ENCODE measurements around the gene CSRNP3. TPM values are rescaled to one million over a fixed set of nuclear protein-coding genes. Genes with fewer than 3 reads are reported as not detected.

The CSRNP3 gene
- total and polyA plus RNA-seq, 3 experiments from 2014 or later = not detected

GRCh38 chr2:165500816-165501215, 31.3 kb downstream of the CSRNP3 start:
- CTCF ChIA-PET = no interaction called here
- Mint-ChIP-seq H3K4me3 (no peak overlapping the region), H3K27me3 (peaks cover 0 to 6% of the 10 kb centered on the region in 2 donors), H3K4me1 (no peaks in the 10 kb centered on the region), H3K9me3 (no peaks in the 10 kb centered on the region), H3K27ac (no peak overlapping the region), H3K36me3 (no peaks in the 10 kb centered on the region)
- no peaks in the 10 kb centered on the region for H3K36me3 ChIP-seq (ENCODE audit: insufficient read depth, low read length)
- no peaks in the 10 kb centered on the region for H3K4me1 ChIP-seq (ENCODE audit: insufficient read depth, low read length)
- POLR2A ChIA-PET = no interaction called here
- no peak overlapping the region for H3K27ac ChIP-seq (ENCODE audit: low read depth, low read length)
- H3K9me3 ChIP-seq (ENCODE audit: low read length) = no peaks in the 10 kb centered on the region
- H3K4me3 ChIP-seq (ENCODE audit: low read length) = no peak overlapping the region
- H3K27me3 ChIP-seq (ENCODE audit: insufficient read depth, low read length, poor library complexity, severe bottlenecking) = no peaks in the 10 kb centered on the region
- DNase-seq = no peak

- Histone ChIP-seq H3K36me3 (ENCODE audit: insufficient read depth, low read length) (no peaks in the 10 kb centered on the region), H3K4me1 (ENCODE audit: insufficient read depth, low read length) (no peaks in the 10 kb centered on the region), H3K27ac (ENCODE audit: low read depth, low read length) (no peak overlapping the region), H3K9me3 (ENCODE audit: low read length) (no peaks in the 10 kb centered on the region), H3K27me3 (ENCODE audit: insufficient read depth, low read length, poor library complexity, severe bottlenecking) (no peaks in the 10 kb centered on the region), H3K4me3 (ENCODE audit: low read length) (no peak overlapping the region)
- ChIA-PET CTCF (no interaction called here), POLR2A (no interaction called here)
- DNase-seq = no peak
- H3K9me3 Mint-ChIP-seq = no peaks in the 10 kb centered on the region
- H3K4me1 Mint-ChIP-seq = no peaks in the 10 kb centered on the region
- no peak overlapping the region for H3K4me3 Mint-ChIP-seq
- H3K36me3 Mint-ChIP-seq = no peaks in the 10 kb centered on the region
- no peak overlapping the region for H3K27ac Mint-ChIP-seq
- H3K27me3 Mint-ChIP-seq = peaks cover 0 to 1% of the 10 kb centered on the region in 2 donors
Observed at GRCh38 chr2:165505514-165505913, 36.0 kb downstream of the CSRNP3 start.

GRCh38 chr2:165508927-165509326, 39.4 kb downstream of the CSRNP3 start:
- no peaks in the 10 kb centered on the region for H3K27me3 ChIP-seq (ENCODE audit: insufficient read depth, low read length, poor library complexity, severe bottlenecking)
- no peaks in the 10 kb centered on the region for H3K9me3 ChIP-seq (ENCODE audit: low read length)
- peaks cover 0 to 1% of the 10 kb centered on the region in 2 donors for H3K27me3 Mint-ChIP-seq
- no peak overlapping the region for H3K27ac Mint-ChIP-seq
- H3K36me3 ChIP-seq (ENCODE audit: insufficient read depth, low read length) = no peaks in the 10 kb centered on the region
- H3K36me3 Mint-ChIP-seq = no peaks in the 10 kb centered on the region
- H3K4me1 Mint-ChIP-seq = no peaks in the 10 kb centered on the region
- H3K9me3 Mint-ChIP-seq = no peaks in the 10 kb centered on the region
- no peak overlapping the region for H3K4me3 Mint-ChIP-seq
- CTCF ChIA-PET = no interaction called here
- no peak overlapping the region for H3K4me3 ChIP-seq (ENCODE audit: low read length)
- H3K4me1 ChIP-seq (ENCODE audit: insufficient read depth, low read length) = no peaks in the 10 kb centered on the region
- DNase-seq = no peak
- H3K27ac ChIP-seq (ENCODE audit: low read depth, low read length) = no peak overlapping the region
- POLR2A ChIA-PET = no interaction called here

GRCh38 chr2:165513479-165513878, 44.0 kb downstream of the CSRNP3 start:
- H3K27ac Mint-ChIP-seq = no peak overlapping the region
- Histone ChIP-seq H3K4me3 (ENCODE audit: low read length) (no peak overlapping the region), H3K4me1 (ENCODE audit: insufficient read depth, low read length) (no peaks in the 10 kb centered on the region), H3K36me3 (ENCODE audit: insufficient read depth, low read length) (no peaks in the 10 kb centered on the region), H3K27me3 (ENCODE audit: insufficient read depth, low read length, poor library complexity, severe bottlenecking) (no peaks in the 10 kb centered on the region), H3K27ac (ENCODE audit: low read depth, low read length) (no peak overlapping the region), H3K9me3 (ENCODE audit: low read length) (no peaks in the 10 kb centered on the region)
- ChIA-PET POLR2A (no interaction called here), CTCF (no interaction called here)
- H3K27me3 Mint-ChIP-seq = peaks cover 0 to 3% of the 10 kb centered on the region in 2 donors
- no peaks in the 10 kb centered on the region for H3K9me3 Mint-ChIP-seq
- no peaks in the 10 kb centered on the region for H3K4me1 Mint-ChIP-seq
- no peak for DNase-seq
- no peaks in the 10 kb centered on the region for H3K36me3 Mint-ChIP-seq
- H3K4me3 Mint-ChIP-seq = no peak overlapping the region

GRCh38 chr2:165518611-165519010, 49.1 kb downstream of the CSRNP3 start:
- CTCF ChIA-PET = no interaction called here
- H3K9me3 Mint-ChIP-seq = no peaks in the 10 kb centered on the region

GRCh38 chr2:165522719-165523118, 53.2 kb downstream of the CSRNP3 start:
- Mint-ChIP-seq H3K4me3 (no peak overlapping the region), H3K4me1 (no peaks in the 10 kb centered on the region), H3K27me3 (no peaks in the 10 kb centered on the region), H3K9me3 (no peaks in the 10 kb centered on the region), H3K36me3 (no peaks in the 10 kb centered on the region), H3K27ac (no peak overlapping the region)
- no peak overlapping the region for H3K27ac ChIP-seq (ENCODE audit: low read depth, low read length)
- no peaks in the 10 kb centered on the region for H3K27me3 ChIP-seq (ENCODE audit: insufficient read depth, low read length, poor library complexity, severe bottlenecking)
- CTCF ChIA-PET = no interaction called here
- no peaks in the 10 kb centered on the region for H3K36me3 ChIP-seq (ENCODE audit: insufficient read depth, low read length)
- POLR2A ChIA-PET = no interaction called here
- DNase-seq = no peak
- no peak overlapping the region for H3K4me3 ChIP-seq (ENCODE audit: low read length)
- H3K9me3 ChIP-seq (ENCODE audit: low read length) = no peaks in the 10 kb centered on the region
- H3K4me1 ChIP-seq (ENCODE audit: insufficient read depth, low read length) = no peaks in the 10 kb centered on the region

More at GRCh38 chr2:165518611-165519010, 49.1 kb downstream of the CSRNP3 start:
- H3K27me3 ChIP-seq (ENCODE audit: insufficient read depth, low read length, poor library complexity, severe bottlenecking) = no peaks in the 10 kb centered on the region
- H3K4me1 ChIP-seq (ENCODE audit: insufficient read depth, low read length) = no peaks in the 10 kb centered on the region
- H3K27ac ChIP-seq (ENCODE audit: low read depth, low read length) = no peak overlapping the region
- Mint-ChIP-seq H3K27me3 (peaks cover 0 to 3% of the 10 kb centered on the region in 2 donors), H3K27ac (no peak overlapping the region), H3K36me3 (no peaks in the 10 kb centered on the region), H3K4me1 (no peaks in the 10 kb centered on the region), H3K4me3 (no peak overlapping the region)
- POLR2A ChIA-PET = no interaction called here
- no peak overlapping the region for H3K4me3 ChIP-seq (ENCODE audit: low read length)
- no peak for DNase-seq
- H3K9me3 ChIP-seq (ENCODE audit: low read length) = no peaks in the 10 kb centered on the region
- no peaks in the 10 kb centered on the region for H3K36me3 ChIP-seq (ENCODE audit: insufficient read depth, low read length)

- POLR2A ChIA-PET = no interaction called here
- Mint-ChIP-seq H3K36me3 (no peaks in the 10 kb centered on the region), H3K4me1 (no peaks in the 10 kb centered on the region), H3K27me3 (peaks cover 0 to 5% of the 10 kb centered on the region in 2 donors), H3K4me3 (no peak overlapping the region), H3K27ac (no peak overlapping the region), H3K9me3 (no peaks in the 10 kb centered on the region)
- no peak overlapping the region for H3K4me3 ChIP-seq (ENCODE audit: low read length)
- no peaks in the 10 kb centered on the region for H3K36me3 ChIP-seq (ENCODE audit: insufficient read depth, low read length)
- H3K4me1 ChIP-seq (ENCODE audit: insufficient read depth, low read length) = no peaks in the 10 kb centered on the region
- H3K27me3 ChIP-seq (ENCODE audit: insufficient read depth, low read length, poor library complexity, severe bottlenecking) = no peaks in the 10 kb centered on the region
- CTCF ChIA-PET = no interaction called here
- H3K27ac ChIP-seq (ENCODE audit: low read depth, low read length) = no peak overlapping the region
- no peaks in the 10 kb centered on the region for H3K9me3 ChIP-seq (ENCODE audit: low read length)
- no peak for DNase-seq
Observed at GRCh38 chr2:165524720-165525119, 55.2 kb downstream of the CSRNP3 start.

- Histone ChIP-seq H3K4me1 (ENCODE audit: insufficient read depth, low read length) (no peaks in the 10 kb centered on the region), H3K27me3 (ENCODE audit: insufficient read depth, low read length, poor library complexity, severe bottlenecking) (no peaks in the 10 kb centered on the region), H3K4me3 (ENCODE audit: low read length) (no peak overlapping the region), H3K9me3 (ENCODE audit: low read length) (no peaks in the 10 kb centered on the region), H3K27ac (ENCODE audit: low read depth, low read length) (no peak overlapping the region), H3K36me3 (ENCODE audit: insufficient read depth, low read length) (no peaks in the 10 kb centered on the region)
- POLR2A ChIA-PET = no interaction called here
- no peak for DNase-seq
- Mint-ChIP-seq H3K27ac (no peak overlapping the region), H3K4me1 (no peaks in the 10 kb centered on the region), H3K36me3 (no peaks in the 10 kb centered on the region), H3K27me3 (peaks cover 0 to 5% of the 10 kb centered on the region in 2 donors), H3K4me3 (no peak overlapping the region), H3K9me3 (peaks cover 0 to 5% (median 0%) of the 10 kb centered on the region in 5 donors)
- CTCF ChIA-PET = no interaction called here
Observed at GRCh38 chr2:165528691-165529090, 59.2 kb downstream of the CSRNP3 start.

GRCh38 chr2:165529130-165529529, 59.6 kb downstream of the CSRNP3 start:
- POLR2A ChIA-PET = no interaction called here
- H3K27me3 Mint-ChIP-seq = peaks cover 0 to 5% of the 10 kb centered on the region in 2 donors

More at GRCh38 chr2:165529130-165529529, 59.6 kb downstream of the CSRNP3 start:
- H3K4me3 Mint-ChIP-seq = no peak overlapping the region
- Histone ChIP-seq H3K9me3 (ENCODE audit: low read length) (no peaks in the 10 kb centered on the region), H3K36me3 (ENCODE audit: insufficient read depth, low read length) (no peaks in the 10 kb centered on the region), H3K27ac (ENCODE audit: low read depth, low read length) (no peak overlapping the region), H3K27me3 (ENCODE audit: insufficient read depth, low read length, poor library complexity, severe bottlenecking) (no peaks in the 10 kb centered on the region), H3K4me3 (ENCODE audit: low read length) (no peak overlapping the region), H3K4me1 (ENCODE audit: insufficient read depth, low read length) (no peaks in the 10 kb centered on the region)
- peaks cover 0 to 5% (median 0%) of the 10 kb centered on the region in 5 donors for H3K9me3 Mint-ChIP-seq
- CTCF ChIA-PET = no interaction called here
- H3K4me1 Mint-ChIP-seq = no peaks in the 10 kb centered on the region
- no peaks in the 10 kb centered on the region for H3K36me3 Mint-ChIP-seq
- no peak overlapping the region for H3K27ac Mint-ChIP-seq
- no peak for DNase-seq
